ENCODE results near the gene AVEN. TPM values are rescaled to one million over a fixed set of nuclear protein-coding genes. Genes with fewer than 3 reads are reported as not detected.

AVEN gene, protein sequence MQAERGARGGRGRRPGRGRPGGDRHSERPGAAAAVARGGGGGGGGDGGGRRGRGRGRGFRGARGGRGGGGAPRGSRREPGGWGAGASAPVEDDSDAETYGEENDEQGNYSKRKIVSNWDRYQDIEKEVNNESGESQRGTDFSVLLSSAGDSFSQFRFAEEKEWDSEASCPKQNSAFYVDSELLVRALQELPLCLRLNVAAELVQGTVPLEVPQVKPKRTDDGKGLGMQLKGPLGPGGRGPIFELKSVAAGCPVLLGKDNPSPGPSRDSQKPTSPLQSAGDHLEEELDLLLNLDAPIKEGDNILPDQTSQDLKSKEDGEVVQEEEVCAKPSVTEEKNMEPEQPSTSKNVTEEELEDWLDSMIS
- 6.8 to 8.6 TPM (median 7.7 TPM) in 3 replicates for total RNA-seq

- Mint-ChIP-seq H3K9me3 (no peaks in the 10 kb centered on the region), H3K4me1 (peaks cover 15% of the 10 kb centered on the region), H3K27me3 (ENCODE audit: low read depth) (no peaks in the 10 kb centered on the region), H3K27ac (peak within 1 kb of the TSS; percentile 95), H3K4me3 (peak within 1 kb of the TSS; percentile 86), H3K36me3 (no peaks in the 10 kb centered on the region)
- TF ChIP-seq, protein P1, sequence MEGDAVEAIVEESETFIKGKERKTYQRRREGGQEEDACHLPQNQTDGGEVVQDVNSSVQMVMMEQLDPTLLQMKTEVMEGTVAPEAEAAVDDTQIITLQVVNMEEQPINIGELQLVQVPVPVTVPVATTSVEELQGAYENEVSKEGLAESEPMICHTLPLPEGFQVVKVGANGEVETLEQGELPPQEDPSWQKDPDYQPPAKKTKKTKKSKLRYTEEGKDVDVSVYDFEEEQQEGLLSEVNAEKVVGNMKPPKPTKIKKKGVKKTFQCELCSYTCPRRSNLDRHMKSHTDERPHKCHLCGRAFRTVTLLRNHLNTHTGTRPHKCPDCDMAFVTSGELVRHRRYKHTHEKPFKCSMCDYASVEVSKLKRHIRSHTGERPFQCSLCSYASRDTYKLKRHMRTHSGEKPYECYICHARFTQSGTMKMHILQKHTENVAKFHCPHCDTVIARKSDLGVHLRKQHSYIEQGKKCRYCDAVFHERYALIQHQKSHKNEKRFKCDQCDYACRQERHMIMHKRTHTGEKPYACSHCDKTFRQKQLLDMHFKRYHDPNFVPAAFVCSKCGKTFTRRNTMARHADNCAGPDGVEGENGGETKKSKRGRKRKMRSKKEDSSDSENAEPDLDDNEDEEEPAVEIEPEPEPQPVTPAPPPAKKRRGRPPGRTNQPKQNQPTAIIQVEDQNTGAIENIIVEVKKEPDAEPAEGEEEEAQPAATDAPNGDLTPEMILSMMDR (IDR thresholded peaks at IDR 0.05; ENCODE audit: unreplicated experiment) = no peak
- peak; percentile 38 to 73 for DNase-seq (ENCODE audit: low spot score in 2 of 2, unreplicated experiment in 2 of 2)
Observed at GRCh38 chr15:34038871-34039789, at the start of gene AVEN. Gene AVEN, minus strand, starts transcription at chr15:34039204. Its CDS starts 158 bp downstream, at chr15:34039046.

GRCh38 chr15:34085746-34086145 lies 46.7 kb upstream of the AVEN start:
- no peak for DNase-seq (ENCODE audit: low spot score in 2 of 2, unreplicated experiment in 2 of 2)
- H3K9me3 Mint-ChIP-seq = no peaks in the 10 kb centered on the region
- TF ChIP-seq, protein P1 (IDR thresholded peaks at IDR 0.05; ENCODE audit: unreplicated experiment) = no peak
- H3K4me1 Mint-ChIP-seq = no peaks in the 10 kb centered on the region
- H3K27me3 Mint-ChIP-seq (ENCODE audit: low read depth) = no peaks in the 10 kb centered on the region
- H3K27ac Mint-ChIP-seq = no peak overlapping the region
- no peak overlapping the region for H3K4me3 Mint-ChIP-seq
- H3K36me3 Mint-ChIP-seq = peaks cover 29% of the 10 kb centered on the region

- H3K27me3 Mint-ChIP-seq (ENCODE audit: low read depth) = no peaks in the 10 kb centered on the region
- H3K9me3 Mint-ChIP-seq = no peaks in the 10 kb centered on the region
- H3K36me3 Mint-ChIP-seq = peaks cover 23% of the 10 kb centered on the region
- no peak for DNase-seq (ENCODE audit: low spot score in 2 of 2, unreplicated experiment in 2 of 2)
- no peaks in the 10 kb centered on the region for H3K4me1 Mint-ChIP-seq
- TF ChIP-seq, protein P1 (IDR thresholded peaks at IDR 0.05; ENCODE audit: unreplicated experiment) = no peak
- no peak overlapping the region for H3K27ac Mint-ChIP-seq
- no peak overlapping the region for H3K4me3 Mint-ChIP-seq
Observed at GRCh38 chr15:34084086-34084485, 45.1 kb upstream of the AVEN start.

DNA sequence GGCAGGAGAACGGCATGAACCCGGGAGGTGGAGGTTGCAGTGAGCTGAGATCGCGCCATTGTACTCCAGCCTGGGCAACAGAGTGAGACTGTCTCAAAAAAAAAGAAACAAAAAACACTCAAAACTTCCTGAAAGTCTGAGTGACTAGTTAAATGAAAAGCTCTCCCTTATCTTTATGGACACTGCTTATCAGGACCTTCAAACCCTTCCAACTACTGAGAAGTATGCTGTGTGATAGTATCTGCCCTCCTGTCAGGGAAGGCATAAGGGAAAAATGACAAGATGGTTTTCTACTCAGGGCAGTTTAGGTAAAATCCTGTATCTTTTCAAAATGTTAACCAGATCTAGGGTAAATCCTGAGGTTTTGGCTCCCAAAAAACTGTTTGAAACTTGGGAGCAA lies 40.9 kb upstream of the AVEN start:
- H3K36me3 Mint-ChIP-seq = peaks cover 11% of the 10 kb centered on the region
- no peaks in the 10 kb centered on the region for H3K9me3 Mint-ChIP-seq
- no peak overlapping the region for H3K4me3 Mint-ChIP-seq
- DNase-seq (ENCODE audit: low spot score in 2 of 2, unreplicated experiment in 2 of 2) = no peak
- H3K27ac Mint-ChIP-seq = no peak overlapping the region
- TF ChIP-seq, protein P1 (IDR thresholded peaks at IDR 0.05; ENCODE audit: unreplicated experiment) = no peak
- peaks cover 2% of the 10 kb centered on the region for H3K27me3 Mint-ChIP-seq (ENCODE audit: low read depth)
- H3K4me1 Mint-ChIP-seq = no peaks in the 10 kb centered on the region

- no peaks in the 10 kb centered on the region for H3K4me1 Mint-ChIP-seq
- H3K27me3 Mint-ChIP-seq (ENCODE audit: low read depth) = peaks cover 2% of the 10 kb centered on the region
- no peaks in the 10 kb centered on the region for H3K9me3 Mint-ChIP-seq
- no peak overlapping the region for H3K4me3 Mint-ChIP-seq
- no peak for DNase-seq (ENCODE audit: low spot score in 2 of 2, unreplicated experiment in 2 of 2)
- no peak overlapping the region for H3K27ac Mint-ChIP-seq
- peaks cover 6% of the 10 kb centered on the region for H3K36me3 Mint-ChIP-seq
- TF ChIP-seq, protein P1 (IDR thresholded peaks at IDR 0.05; ENCODE audit: unreplicated experiment) = no peak
Observed at GRCh38 chr15:34078900-34079299, 39.9 kb upstream of the AVEN start.

All from mesothelial cell of epicardium (in vitro differentiated cells).